ENCODE results near the gene CRLF1.
A peak's percentile ranks its signal among the peaks of the same experiment; 100 is the strongest.

Gene CRLF1

GRCh38 chr19:18590273-18591272, 16.0 kb downstream of the CRLF1 start:
- peak; percentile 50 for DNase-seq

- peak; percentile 75 for DNase-seq
Measured at GRCh38 chr19:18589380-18590272, 17.0 kb downstream of the CRLF1 start.

GRCh38 chr19:18588611-18589379, 17.8 kb downstream of the CRLF1 start, which contains the start of gene REX1BD:
Gene REX1BD, plus strand, starts transcription at chr19:18588798. Its CDS starts 4 bp downstream, at chr19:18588802.
- peak; percentile 93 for DNase-seq

GRCh38 chr19:18587962-18588610, 18.5 kb downstream of the CRLF1 start:
- no peak for DNase-seq

- no peak for DNase-seq
Measured at GRCh38 chr19:18587561-18587960, 19.0 kb downstream of the CRLF1 start.

- no peak for DNase-seq
Measured at GRCh38 chr19:18586306-18586705, 20.3 kb downstream of the CRLF1 start.

- DNase-seq, result no peak
Measured at GRCh38 chr19:18580311-18580710, 26.3 kb downstream of the CRLF1 start.

- DNase-seq, result no peak
Measured at GRCh38 chr19:18577365-18577914, 29.2 kb downstream of the CRLF1 start.

- DNase-seq, result no peak
Measured at GRCh38 chr19:18576383-18576782, 30.2 kb downstream of the CRLF1 start.

- DNase-seq, result no peak
Measured at GRCh38 chr19:18574691-18575291, 31.8 kb downstream of the CRLF1 start.

- peak; percentile 99 for DNase-seq
Measured at GRCh38 chr19:18571564-18572344, 34.8 kb downstream of the CRLF1 start, which contains the start of gene UBA52. Gene UBA52, plus strand, starts transcription at chr19:18571857. Its CDS starts 1,444 bp downstream, at chr19:18573301.

- no peak for DNase-seq
Measured at GRCh38 chr19:18568367-18568766, 38.2 kb downstream of the CRLF1 start.

GRCh38 chr19:18566953-18567352, 39.6 kb downstream of the CRLF1 start:
- no peak for DNase-seq

GRCh38 chr19:18562086-18562485, 44.5 kb downstream of the CRLF1 start:
- no peak for DNase-seq

- no peak for DNase-seq
Measured at GRCh38 chr19:18559685-18560084, 46.9 kb downstream of the CRLF1 start.

- DNase-seq, result no peak
Measured at GRCh38 chr19:18558604-18559003, 48.0 kb downstream of the CRLF1 start.

- no peak for DNase-seq
Measured at GRCh38 chr19:18558202-18558555, 48.4 kb downstream of the CRLF1 start.

- DNase-seq, result peak; percentile 99
Measured at GRCh38 chr19:18557411-18558201, 49.0 kb downstream of the CRLF1 start, which contains the start of gene KXD1. Gene KXD1, plus strand, starts transcription at chr19:18557870. Its CDS starts 4,187 bp downstream, at chr19:18562057.

- DNase-seq, result no peak
Measured at GRCh38 chr19:18551631-18552030, 55.0 kb downstream of the CRLF1 start.

All from activated CD4-positive, alpha-beta T cell treated with anti-CD3 and anti-CD28 coated beads, Interleukin-2, Interleukin-6, amounts not matched to agents 100 ng/mL and 50 ng/mL, durations not matched to agents 16 hours and 8 hours (primary cell).